OCI-LY3 (cell line): ENCODE results near the gene VCP.

Source experiments
- H2AFZ ChIP-seq: fragments of 200-600, 300-600 bp; shearing (Covaris generic); 2 replicates; pipeline ENCODE4 v1.6.0; 2014; ENCODE audit warnings: antibody characterized with exemption, low read depth, low read length
- H3K27ac ChIP-seq: fragments of 200-600, 300-600 bp; sonication (generic); 2 replicates; pipeline ENCODE4 v1.5.1; 2014; ENCODE audit warnings: mild to moderate bottlenecking, low read length, moderate library complexity, mixed read lengths
- H3K27me3 ChIP-seq: fragments of 200-600, 300-600 bp; sonication (generic); 2 replicates; pipeline ENCODE4 v1.6.1; 2014; ENCODE audit warnings: low read depth, low read length, mixed read lengths
- H3K36me3 ChIP-seq: fragments of 200-600, 300-600 bp; sonication (generic); replicated peaks from 2 replicates; pipeline ENCODE3; 2014; ENCODE audit warnings: low read depth, low read length, mixed read lengths
- H3K4me1 ChIP-seq: fragments of 300-600, 200-600 bp; sonication (generic); 2 replicates; pipeline ENCODE4 v1.6.1; 2014; ENCODE audit warnings: low read length, mixed read lengths
- H3K4me2 ChIP-seq: fragments of 200-600, 300-600 bp; sonication (generic); 2 replicates; pipeline ENCODE4 v1.6.1; 2014; ENCODE audit warnings: low read length, mixed read lengths
- H3K4me3 ChIP-seq: fragments of 300-600, 200-600 bp; sonication (generic); 2 replicates; pipeline ENCODE4 v1.5.1; 2014; ENCODE audit warnings: antibody characterized with exemption, mild to moderate bottlenecking, low read length, moderate library complexity
- H3K79me2 ChIP-seq: fragments of 300-600, 200-600 bp; shearing (Covaris generic); 2 replicates; pipeline ENCODE4 v1.6.1; 2014; ENCODE audit warnings: mild to moderate bottlenecking, low read length, mixed read lengths
- H3K9ac ChIP-seq: fragments of 300-600, 200-600 bp; shearing (Covaris generic); 2 replicates; pipeline ENCODE4 v1.6.0; 2014; ENCODE audit warnings: mild to moderate bottlenecking, low read length, moderate library complexity
- H3K9me3 ChIP-seq: fragments of 200-600, 300-600 bp; shearing (Covaris generic); 2 replicates; pipeline ENCODE4 v1.6.1; 2014; ENCODE audit warnings: low read length, mixed read lengths; ENCODE audit not compliant: insufficient read depth
- H4K20me1 ChIP-seq: fragments of 200-600, 300-600 bp; sonication (generic); 2 replicates; pipeline ENCODE4 v1.6.1; 2016; ENCODE audit warnings: low read length, mixed read lengths; ENCODE audit not compliant: insufficient read depth
- EZH2phosphoT487 ChIP-seq: fragments of 200-600 bp; shearing (Covaris generic); IDR thresholded peaks from 2 replicates; pipeline ENCODE4 v1.6.1; 2018; ENCODE audit warnings: antibody characterized with exemption, mixed run types, low read depth
- TF ChIP-seq, protein P1 (sequence below): fragments of 200-600, 300-600 bp; sonication (generic); IDR thresholded peaks from 2 replicates; pipeline ENCODE4 v1.5.1; 2014; ENCODE audit warnings: antibody characterized with exemption, low read length, low read depth

Gene VCP

GRCh38 chr9:35103660-35104191, 31.3 kb upstream of the VCP start:
- Histone ChIP-seq H3K4me1 (peaks cover 13% of the 10 kb centered on the region), H3K27me3 (no peaks in the 10 kb centered on the region), H3K4me2 (peak overlapping the region; percentile 79), H3K9me3 (no peaks in the 10 kb centered on the region), H3K9ac (peak overlapping the region; percentile 41; the same call in 1 of the 2 replicates), H4K20me1 (no peaks in the 10 kb centered on the region), H3K36me3 (peaks cover 23% of the 10 kb centered on the region), H3K27ac (peak overlapping the region; percentile 26; the same call in 1 of the 2 replicates), H3K4me3 (peak overlapping the region; percentile 97), H2AFZ (no peak overlapping the region), H3K79me2 (peaks cover 19% of the 10 kb centered on the region)
- TF ChIP-seq, protein P1, sequence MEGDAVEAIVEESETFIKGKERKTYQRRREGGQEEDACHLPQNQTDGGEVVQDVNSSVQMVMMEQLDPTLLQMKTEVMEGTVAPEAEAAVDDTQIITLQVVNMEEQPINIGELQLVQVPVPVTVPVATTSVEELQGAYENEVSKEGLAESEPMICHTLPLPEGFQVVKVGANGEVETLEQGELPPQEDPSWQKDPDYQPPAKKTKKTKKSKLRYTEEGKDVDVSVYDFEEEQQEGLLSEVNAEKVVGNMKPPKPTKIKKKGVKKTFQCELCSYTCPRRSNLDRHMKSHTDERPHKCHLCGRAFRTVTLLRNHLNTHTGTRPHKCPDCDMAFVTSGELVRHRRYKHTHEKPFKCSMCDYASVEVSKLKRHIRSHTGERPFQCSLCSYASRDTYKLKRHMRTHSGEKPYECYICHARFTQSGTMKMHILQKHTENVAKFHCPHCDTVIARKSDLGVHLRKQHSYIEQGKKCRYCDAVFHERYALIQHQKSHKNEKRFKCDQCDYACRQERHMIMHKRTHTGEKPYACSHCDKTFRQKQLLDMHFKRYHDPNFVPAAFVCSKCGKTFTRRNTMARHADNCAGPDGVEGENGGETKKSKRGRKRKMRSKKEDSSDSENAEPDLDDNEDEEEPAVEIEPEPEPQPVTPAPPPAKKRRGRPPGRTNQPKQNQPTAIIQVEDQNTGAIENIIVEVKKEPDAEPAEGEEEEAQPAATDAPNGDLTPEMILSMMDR, result no peak
- no peak for TF ChIP-seq EZH2phosphoT487

DNA sequence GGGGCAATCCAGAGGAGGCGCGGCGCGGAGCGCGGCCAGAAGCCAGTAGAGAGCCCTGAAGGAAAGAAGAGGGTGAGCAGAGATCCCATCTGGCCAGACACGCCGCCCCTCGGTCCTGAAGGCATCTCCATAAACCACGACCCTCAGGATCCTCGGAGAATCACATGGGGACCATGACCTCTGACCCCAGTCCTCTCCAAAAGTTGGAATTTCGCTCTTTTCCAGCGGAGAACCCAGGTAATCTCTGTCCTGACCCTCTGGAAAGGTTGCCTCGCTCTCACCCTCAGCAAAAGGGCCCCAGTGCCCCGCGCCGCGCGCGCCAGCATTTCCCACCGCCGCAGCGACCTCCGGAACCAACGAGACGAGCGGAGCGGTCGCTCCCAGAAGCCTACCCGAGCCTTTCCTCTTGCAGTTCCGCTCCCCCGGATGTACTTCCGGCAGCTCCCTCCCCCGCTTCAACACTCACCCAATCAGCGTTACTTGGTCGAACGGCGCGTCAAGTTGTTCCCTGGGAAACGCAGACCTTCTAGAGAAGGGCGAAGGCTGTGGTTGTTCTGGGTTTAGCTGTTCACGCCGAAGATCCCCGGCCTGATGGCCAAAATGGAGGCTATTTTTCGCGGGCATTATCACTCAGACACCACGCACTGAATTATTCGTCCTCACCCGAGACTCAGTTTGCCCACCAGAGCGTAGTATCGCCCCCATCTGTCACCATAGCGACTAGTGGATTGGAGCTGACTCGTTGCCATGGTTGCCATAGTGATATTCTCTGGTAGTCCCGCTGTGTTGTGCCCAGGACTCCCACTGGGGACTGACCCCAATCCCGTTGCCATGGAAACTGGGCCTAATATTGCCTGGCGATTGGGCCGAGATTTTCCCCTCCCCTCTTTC, 30.6 kb upstream of the VCP start, which contains the start of gene STOML2:
Gene STOML2, minus strand, starts transcription at position 363 of the 891 bp plus-strand sequence. Its CDS starts 37 bp downstream, at position 326.
- H3K4me2 ChIP-seq, result peak within 1 kb of the TSS; percentile 95
- H3K9me3 ChIP-seq, result no peaks in the 10 kb centered on the region
- peaks cover 19% of the 10 kb centered on the region for H3K79me2 ChIP-seq
- peak within 1 kb of the TSS; percentile 56 for H3K27ac ChIP-seq
- H3K4me3 ChIP-seq, result peak within 1 kb of the TSS; percentile 97
- H4K20me1 ChIP-seq, result no peaks in the 10 kb centered on the region
- peaks cover 13% of the 10 kb centered on the region for H3K4me1 ChIP-seq
- peak within 1 kb of the TSS; percentile 96 for H3K9ac ChIP-seq
- TF ChIP-seq, protein P1, result no peak
- no peak for TF ChIP-seq EZH2phosphoT487
- no peaks in the 10 kb centered on the region for H3K27me3 ChIP-seq
- H3K36me3 ChIP-seq, result peaks cover 21% of the 10 kb centered on the region
- H2AFZ ChIP-seq, result peak within 1 kb of the TSS; percentile 90

GRCh38 chr9:35102465-35102768, 30.0 kb upstream of the VCP start:
- Histone ChIP-seq H3K4me2 (peak overlapping the region; percentile 95), H3K4me3 (peak overlapping the region; percentile 97), H4K20me1 (no peaks in the 10 kb centered on the region), H3K9me3 (no peaks in the 10 kb centered on the region), H3K9ac (peak overlapping the region; percentile 96), H3K36me3 (peaks cover 19% of the 10 kb centered on the region), H3K27ac (peak overlapping the region; percentile 56), H3K27me3 (no peaks in the 10 kb centered on the region), H3K79me2 (peaks cover 19% of the 10 kb centered on the region), H3K4me1 (peaks cover 13% of the 10 kb centered on the region), H2AFZ (peak overlapping the region; percentile 90)
- TF ChIP-seq, protein P1, result no peak
- TF ChIP-seq EZH2phosphoT487, result no peak

DNA sequence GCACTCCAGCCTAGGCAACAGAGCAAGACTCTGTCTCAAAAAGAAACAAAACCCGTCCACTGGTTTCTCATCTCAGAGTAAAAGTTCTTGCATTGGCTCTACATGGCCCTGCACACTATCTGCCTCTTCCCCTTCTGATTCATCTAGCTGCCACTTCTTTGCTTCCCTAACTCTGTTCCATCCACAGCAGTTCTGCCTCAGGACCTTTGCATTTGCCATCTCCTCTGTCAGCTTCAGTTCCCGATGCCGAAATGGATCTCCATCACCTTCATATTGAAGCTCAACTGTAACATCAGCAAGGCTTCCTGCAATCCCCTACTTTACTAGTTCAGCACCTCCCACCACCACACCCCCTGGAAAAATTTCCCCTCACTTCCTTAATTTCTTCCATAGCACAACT, 25.1 kb upstream of the VCP start:
- H3K79me2 ChIP-seq, result peaks cover 27% of the 10 kb centered on the region
- no peak overlapping the region for H3K9ac ChIP-seq
- H3K4me2 ChIP-seq, result no peak overlapping the region
- no peaks in the 10 kb centered on the region for H4K20me1 ChIP-seq
- no peak overlapping the region for H2AFZ ChIP-seq
- no peak overlapping the region for H3K4me3 ChIP-seq
- H3K27ac ChIP-seq, result no peak overlapping the region
- TF ChIP-seq EZH2phosphoT487, result no peak
- TF ChIP-seq, protein P1, result no peak
- H3K9me3 ChIP-seq, result no peaks in the 10 kb centered on the region
- H3K36me3 ChIP-seq, result peaks cover 24% of the 10 kb centered on the region
- no peaks in the 10 kb centered on the region for H3K27me3 ChIP-seq
- H3K4me1 ChIP-seq, result peaks cover 15% of the 10 kb centered on the region
